HT1080 (cell line): Measurements from ENCODE around the gene ATP13A2. TPM values are rescaled to one million over a fixed set of nuclear protein-coding genes. Genes with fewer than 3 reads are reported as not detected.

Experiments
- total RNA-seq: library from RNA; depleted of rRNA; stranded (reverse); fragments of >200 nt; shearing (Covaris generic); gene quantifications from 2 replicates; pipeline ENCODE4 v1.2.3, GENCODE V29; 2014; rRNA removed

Gene ATP13A2
- total RNA-seq, 1 experiment from 2014 or later, result 46.9 TPM

Other genes starting within 250 kb of the ATP13A2 start
- under 0.01 TPM in 1 of 2 replicates, not detected in the other for gene RNU1-2, start 115.9 kb downstream of the ATP13A2 start, total RNA-seq
- 13.2 and 14.3 TPM in 2 replicates for gene CROCC, start 90.0 kb downstream of the ATP13A2 start, total RNA-seq
- gene MFAP2, start 31.3 kb downstream of the ATP13A2 start, total RNA-seq, result not detected in 2 replicates
- gene SDHB, start 42.1 kb upstream of the ATP13A2 start, total RNA-seq, result 292 and 299 TPM in 2 replicates
- gene PADI2, start 107.5 kb upstream of the ATP13A2 start, total RNA-seq, result not detected in 2 replicates
- 0.47 and 0.66 TPM in 2 replicates for gene PADI1, start 193.2 kb upstream of the ATP13A2 start, total RNA-seq
- 0.39 and 0.57 TPM in 2 replicates for gene PADI3, start 237.2 kb upstream of the ATP13A2 start, total RNA-seq